Endodermal cell (in vitro differentiated cells): Measurements from ENCODE around the gene TRPM3. TPM values are rescaled to one million over a fixed set of nuclear protein-coding genes. Genes with fewer than 3 reads are reported as not detected.

Source experiments
- DNase-seq: peaks from one replicate; pipeline ENCODE4 v3.0.0-alpha.2; 2017
- H3K27ac ChIP-seq: 2 replicates; pipeline ENCODE4 v1.5.1; 2013; ENCODE audit warnings: mild to moderate bottlenecking, low read depth, low read length, moderate library complexity
- H3K27me3 ChIP-seq: 2 replicates; pipeline ENCODE4 v1.6.1; 2013; ENCODE audit warnings: mild to moderate bottlenecking, low read length, moderate library complexity; ENCODE audit not compliant: insufficient read depth, control insufficient read depth, poor library complexity, severe bottlenecking
- H3K36me3 ChIP-seq: 2 replicates; pipeline ENCODE4 v1.7.0; 2013; ENCODE audit warnings: mild to moderate bottlenecking, low read length, moderate library complexity; ENCODE audit not compliant: control insufficient read depth, insufficient read depth
- H3K4me1 ChIP-seq: one replicate; pipeline ENCODE4 v1.7.0; 2013; ENCODE audit warnings: low read length; ENCODE audit not compliant: control insufficient read depth, insufficient read depth
- H3K4me3 ChIP-seq: 2 replicates; pipeline ENCODE4 v1.5.1; 2013; ENCODE audit warnings: mild to moderate bottlenecking, low read length, moderate library complexity
- H3K9ac ChIP-seq: 2 replicates; pipeline ENCODE4 v1.6.1; 2013; ENCODE audit warnings: mild to moderate bottlenecking, low read length, moderate library complexity; ENCODE audit not compliant: poor library complexity, severe bottlenecking; ENCODE audit errors: extremely low read depth
- H3K9me3 ChIP-seq: 2 replicates; pipeline ENCODE4 v1.6.1; 2013; ENCODE audit warnings: mild to moderate bottlenecking, low read length, moderate library complexity; ENCODE audit not compliant: control insufficient read depth
- H3K27ac Mint-ChIP-seq: 2 replicates; pipeline ENCODE4 v1.8.0; 2020; ENCODE audit warnings: mixed read lengths
- H3K27me3 Mint-ChIP-seq: 2 replicates; pipeline ENCODE4 v1.8.0; 2021; ENCODE audit warnings: mild to moderate bottlenecking, mixed read lengths; ENCODE audit not compliant: insufficient read depth
- H3K36me3 Mint-ChIP-seq: 2 replicates; pipeline ENCODE4 v1.8.0; 2020; ENCODE audit warnings: low read depth, mixed read lengths
- H3K4me1 Mint-ChIP-seq: 2 replicates; pipeline ENCODE4 v1.8.0; 2020; ENCODE audit warnings: mixed read lengths
- H3K4me3 Mint-ChIP-seq: 2 replicates; pipeline ENCODE4 v1.8.0; 2020; ENCODE audit warnings: mild to moderate bottlenecking, moderate library complexity, mixed read lengths
- H3K9me3 Mint-ChIP-seq: 2 replicates; pipeline ENCODE4 v1.8.0; 2020; ENCODE audit warnings: mild to moderate bottlenecking, mixed read lengths
- CTCF ChIP-seq: fragments of 200-600 bp; sonication (generic); conservative IDR thresholded peaks from 2 replicates; pipeline ENCODE4 v1.5.0; 2021; ENCODE audit warnings: antibody characterized with exemption, mild to moderate bottlenecking
- WGBS, 2 experiments: methylation state at CpG; one replicate each; pipeline versions ENCODE4 v1.1.5 to v1.1.7; 2013; ENCODE audit warnings: missing lambda C conversion rate in 2 of 2, mixed read lengths in 1 of 2; ENCODE audit not compliant: insufficient coverage in 1 of 2, insufficient read length in 1 of 2; 5-methylcytosine and 5-hydroxymethylcytosine counted together
- total RNA-seq, 2 donors: library from RNA; stranded (reverse); fragmentation: NEBNext Ultra II Directional in 1 of 2; extraction: Animal tissue kit (Norgen Biotek cat#: 25700) in 1 of 2; gene quantifications; 2 replicates in 1 of 2; 3 replicates in 1 of 2; pipeline ENCODE4 v1.2.1, GENCODE V29; 2021

Gene TRPM3
- total RNA-seq, 2 donors from 2014 or later, result 1.8 to 2.5 TPM

GRCh38 chr9:70995511-70995910 is 125.9 kb downstream of the TRPM3 start:
- no peak overlapping the region for H3K4me3 ChIP-seq
- Mint-ChIP-seq H3K27me3 (no peaks in the 10 kb centered on the region), H3K4me3 (no peak overlapping the region), H3K36me3 (no peaks in the 10 kb centered on the region), H3K27ac (no peak overlapping the region), H3K4me1 (peaks cover 6% of the 10 kb centered on the region), H3K9me3 (no peaks in the 10 kb centered on the region)
- H3K27ac ChIP-seq, result no peak overlapping the region
- H3K4me1 ChIP-seq, result no peaks in the 10 kb centered on the region
- 91 to 93% methylated on average over 4 of the region's 4 CpGs for WGBS, 2 experiments
- no peak for TF ChIP-seq CTCF
- H3K36me3 ChIP-seq, result no peaks in the 10 kb centered on the region
- DNase-seq, result no peak
- H3K9ac ChIP-seq, result no peak overlapping the region
- no peaks in the 10 kb centered on the region for H3K9me3 ChIP-seq
- H3K27me3 ChIP-seq, result no peaks in the 10 kb centered on the region

GRCh38 chr9:70994582-70994981 is 126.8 kb downstream of the TRPM3 start:
- Histone ChIP-seq H3K9ac (no peak overlapping the region), H3K9me3 (no peaks in the 10 kb centered on the region), H3K36me3 (no peaks in the 10 kb centered on the region), H3K4me1 (no peaks in the 10 kb centered on the region), H3K27ac (no peak overlapping the region), H3K27me3 (no peaks in the 10 kb centered on the region), H3K4me3 (no peak overlapping the region)
- H3K27me3 Mint-ChIP-seq, result no peaks in the 10 kb centered on the region
- WGBS, 2 experiments, result 71 to 86% methylated on average over 2 of the region's 2 CpGs
- no peak for TF ChIP-seq CTCF
- no peak overlapping the region for H3K27ac Mint-ChIP-seq
- H3K9me3 Mint-ChIP-seq, result no peaks in the 10 kb centered on the region
- no peak for DNase-seq
- H3K4me1 Mint-ChIP-seq, result peaks cover under 1% of the 10 kb centered on the region
- no peak overlapping the region for H3K4me3 Mint-ChIP-seq
- no peaks in the 10 kb centered on the region for H3K36me3 Mint-ChIP-seq

GRCh38 chr9:70988551-70988950 is 132.9 kb downstream of the TRPM3 start:
- WGBS, 2 experiments, result 100% methylated on average over 1 of the region's 1 CpG
- peaks cover 8% of the 10 kb centered on the region for H3K4me1 Mint-ChIP-seq
- H3K36me3 ChIP-seq, result no peaks in the 10 kb centered on the region
- no peak overlapping the region for H3K27ac Mint-ChIP-seq
- no peaks in the 10 kb centered on the region for H3K27me3 ChIP-seq
- H3K36me3 Mint-ChIP-seq, result no peaks in the 10 kb centered on the region
- H3K4me3 ChIP-seq, result no peak overlapping the region
- TF ChIP-seq CTCF, result no peak
- peaks cover 15% of the 10 kb centered on the region for H3K9me3 ChIP-seq
- H3K9me3 Mint-ChIP-seq, result peaks cover 10% of the 10 kb centered on the region
- no peak overlapping the region for H3K9ac ChIP-seq
- no peaks in the 10 kb centered on the region for H3K27me3 Mint-ChIP-seq
- H3K4me3 Mint-ChIP-seq, result no peak overlapping the region
- no peak for DNase-seq
- no peak overlapping the region for H3K27ac ChIP-seq
- no peaks in the 10 kb centered on the region for H3K4me1 ChIP-seq
